Fibroblast of gingiva (primary cell): ENCODE results near the gene MYCL.

Experiments
- DNase-seq: peaks from one replicate; pipeline ENCODE4 v3.0.0-alpha.2; 2011; ENCODE audit warnings: low read depth

The MYCL gene

GRCh38 chr1:39852214-39852791, 49.4 kb downstream of the MYCL start:
- no peak for DNase-seq

DNA sequence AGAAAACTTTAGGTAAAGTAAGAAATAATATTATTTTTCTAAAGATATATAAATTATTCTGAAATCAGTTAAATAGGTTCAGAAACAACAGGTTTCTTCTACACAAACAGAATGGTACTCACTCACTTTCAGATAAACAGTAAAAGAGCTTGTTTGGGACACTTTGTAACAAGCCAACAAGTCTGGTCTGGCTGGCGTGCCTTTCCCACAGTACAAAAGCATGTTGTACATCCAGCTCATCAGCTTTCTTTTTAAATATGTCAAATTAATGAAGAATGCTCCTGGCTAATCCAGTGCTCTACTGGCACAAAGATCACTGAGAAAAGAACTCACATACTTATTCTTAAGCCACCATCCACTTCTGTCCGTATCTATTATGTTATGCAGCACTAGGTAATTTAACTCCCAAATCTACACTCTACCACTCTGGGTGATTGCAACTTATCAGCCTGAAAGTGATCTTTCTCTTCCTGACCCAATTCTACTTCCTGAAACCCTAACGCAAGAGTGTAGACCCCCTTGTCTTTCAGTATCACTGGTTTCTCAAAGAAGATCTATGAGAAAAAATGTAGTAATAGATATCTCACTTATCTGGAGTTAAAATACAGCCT, 51.0 kb downstream of the MYCL start:
- no peak for DNase-seq

GRCh38 chr1:39849203-39849602, 52.5 kb downstream of the MYCL start:
- no peak for DNase-seq

DNA sequence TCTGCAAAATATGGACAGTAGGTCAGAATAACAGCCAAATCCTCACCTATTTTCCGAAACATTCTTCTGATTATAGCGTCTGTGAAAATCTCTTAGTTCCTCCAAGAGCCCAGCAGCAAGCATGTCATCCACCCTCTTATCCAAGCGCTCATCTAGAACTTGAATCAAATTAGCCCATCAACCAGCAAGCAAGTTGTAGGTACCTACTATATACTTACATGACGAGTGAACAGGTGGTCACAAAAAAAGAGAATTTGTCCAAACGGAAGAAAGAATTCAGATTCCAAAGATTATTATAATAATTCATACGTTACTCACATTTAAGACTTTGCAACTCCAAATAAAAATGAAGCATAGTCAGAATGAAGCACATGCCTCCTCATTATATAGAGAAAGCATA, 53.8 kb downstream of the MYCL start:
- no peak for DNase-seq

DNA sequence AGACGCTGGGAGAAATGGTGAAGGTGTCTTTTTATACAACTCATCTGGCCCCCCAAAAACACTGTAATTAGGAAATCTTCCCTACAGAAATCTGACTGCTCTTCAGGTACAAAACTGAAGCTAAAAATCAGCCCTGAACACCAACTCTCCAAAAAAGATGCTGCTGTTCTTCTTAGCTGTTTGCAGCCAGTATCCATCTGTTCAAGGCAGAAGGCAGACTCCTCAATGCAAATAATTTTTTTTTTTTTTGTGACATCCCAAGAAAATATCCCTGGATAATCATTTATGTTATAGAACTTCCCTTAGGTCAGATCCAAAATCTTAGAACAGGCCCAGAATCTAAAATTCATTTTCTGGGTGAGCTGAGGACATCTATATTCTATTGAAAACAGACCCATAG, 54.9 kb downstream of the MYCL start:
- DNase-seq, result no peak

DNA sequence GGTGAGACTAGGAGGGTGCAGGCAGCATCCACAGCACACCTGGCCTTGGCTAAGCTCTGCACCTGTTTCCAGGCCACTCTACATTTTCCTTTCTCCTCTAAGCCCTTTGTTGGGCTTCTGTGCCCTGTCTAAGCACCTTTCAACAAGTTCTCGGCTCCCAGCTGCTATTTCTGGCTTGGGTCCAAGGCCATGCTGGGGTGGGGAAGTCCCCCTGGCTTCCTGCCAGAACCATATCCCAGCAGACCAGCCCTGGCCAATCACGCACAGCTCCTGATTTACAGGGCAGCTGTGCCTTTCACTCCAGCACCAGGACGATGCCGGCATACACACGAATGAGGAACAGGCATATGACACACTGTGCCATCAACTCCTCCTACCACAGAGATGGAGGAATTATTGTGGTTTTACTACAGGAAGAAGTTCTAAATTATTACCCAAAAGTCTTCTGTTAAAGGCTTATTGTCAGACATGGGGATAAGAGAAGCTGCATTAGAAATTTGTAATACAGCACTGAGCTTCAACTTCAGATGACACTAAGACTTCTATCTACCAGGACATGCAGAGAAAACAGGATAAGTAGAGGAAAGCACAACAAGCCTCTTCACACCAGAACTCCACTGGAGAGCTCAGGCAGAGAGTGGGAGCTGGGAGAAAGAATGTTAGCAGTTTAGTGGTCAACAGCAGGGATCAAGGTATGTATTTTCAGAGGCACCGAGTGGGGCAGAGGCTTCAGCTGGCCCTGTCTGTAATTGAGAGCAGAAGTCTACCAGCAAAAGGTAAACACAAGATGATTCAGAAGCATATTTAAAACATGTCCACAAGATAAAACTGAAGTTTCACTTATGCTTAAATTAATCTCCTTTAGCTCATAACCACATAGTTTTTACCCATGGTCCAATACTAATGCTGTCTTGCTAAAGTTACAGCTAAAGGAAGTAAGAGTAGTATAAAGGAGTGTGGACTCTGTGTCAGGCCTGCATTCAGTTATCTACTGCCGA, 55.8 kb downstream of the MYCL start:
- peak; percentile 41 for DNase-seq
